Activated CD4-positive, alpha-beta T cell treated with anti-CD3 and anti-CD28 coated beads, Interleukin-2, amount 50 U/mL, for 4 hours (primary cell): ENCODE results near the gene WNT7B.

ENCODE experiments used
- DNase-seq, 2 experiments: peaks; one replicate each; pipeline ENCODE4 v3.0.0-alpha.2; 2020

Gene WNT7B

GRCh38 chr22:45994491-45995404, 17.8 kb upstream of the WNT7B start:
- peak; percentile 70 to 78 for DNase-seq

DNA sequence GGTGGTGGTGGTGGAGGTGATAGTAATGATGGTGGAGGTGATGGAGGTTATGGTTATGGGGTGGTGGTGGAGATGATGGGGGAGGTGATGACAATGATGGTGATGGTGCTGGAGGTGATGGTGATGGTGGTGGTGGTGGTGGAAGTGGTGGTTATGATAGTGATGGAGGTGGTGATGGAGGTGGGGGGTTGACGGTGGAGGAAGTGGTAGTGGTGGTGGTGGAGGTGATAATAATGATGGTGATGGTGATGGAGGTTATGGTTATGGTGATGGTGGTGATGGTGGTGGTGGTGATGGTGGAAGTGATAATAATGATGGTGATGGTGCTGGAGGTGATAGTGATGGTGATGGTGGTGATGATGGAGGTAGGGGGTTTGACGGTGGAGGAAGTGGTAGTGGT, 16.9 kb upstream of the WNT7B start:
- no peak for DNase-seq

- no peak for DNase-seq
Observed at GRCh38 chr22:45993143-45993692, 16.3 kb upstream of the WNT7B start.

DNA sequence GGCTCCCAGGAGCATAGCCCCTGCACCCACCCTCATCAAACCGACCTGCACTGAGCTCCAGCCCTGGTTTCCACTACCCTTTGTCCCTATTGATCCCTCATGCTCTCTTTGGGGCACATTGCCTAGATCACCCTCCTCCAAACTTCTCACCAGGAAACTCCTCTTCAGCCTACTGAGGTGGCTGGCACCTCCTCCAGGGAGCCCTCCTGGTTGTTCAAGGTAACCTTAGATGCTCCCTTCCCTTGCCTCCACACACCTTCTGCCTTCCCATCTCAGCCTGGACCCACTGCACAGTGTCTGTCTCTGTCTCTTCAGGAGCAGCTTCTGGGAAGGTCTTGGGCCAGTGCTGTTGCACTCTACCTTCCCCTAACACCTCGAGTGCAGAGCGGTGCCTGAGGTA, 15.8 kb upstream of the WNT7B start:
- no peak for DNase-seq

- no peak for DNase-seq
Observed at GRCh38 chr22:45991098-45991497, 14.1 kb upstream of the WNT7B start.

GRCh38 chr22:45987136-45987861, 10.3 kb upstream of the WNT7B start:
- DNase-seq = no peak

DNA sequence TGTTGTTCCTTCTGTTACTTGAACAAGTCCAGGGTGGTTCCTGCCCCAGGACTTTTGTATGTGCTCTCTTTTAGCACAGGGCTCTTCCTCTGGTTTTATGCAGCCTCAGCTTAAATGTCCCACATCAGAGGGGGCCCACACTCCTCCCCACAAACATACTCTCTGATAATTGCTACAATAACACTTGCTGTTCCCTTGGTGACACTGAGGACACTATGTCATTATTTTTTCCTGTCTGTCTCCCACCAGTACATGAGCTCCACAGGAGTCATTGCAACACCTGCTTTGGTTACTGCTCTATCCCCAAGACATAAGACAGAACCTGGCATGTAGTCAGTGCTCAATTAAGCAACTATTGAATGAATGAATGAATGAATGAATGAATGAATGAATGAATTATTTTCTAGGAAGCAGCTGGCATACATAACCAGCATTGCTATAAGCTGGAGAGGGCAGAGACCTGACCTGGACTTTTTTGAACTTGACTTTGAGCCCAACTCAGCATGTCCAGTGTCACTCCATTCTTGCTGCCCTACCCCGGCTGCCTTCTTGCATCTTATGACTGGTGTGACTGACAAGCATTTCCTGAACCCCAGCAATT, 7.5 kb upstream of the WNT7B start:
- no peak for DNase-seq

DNA sequence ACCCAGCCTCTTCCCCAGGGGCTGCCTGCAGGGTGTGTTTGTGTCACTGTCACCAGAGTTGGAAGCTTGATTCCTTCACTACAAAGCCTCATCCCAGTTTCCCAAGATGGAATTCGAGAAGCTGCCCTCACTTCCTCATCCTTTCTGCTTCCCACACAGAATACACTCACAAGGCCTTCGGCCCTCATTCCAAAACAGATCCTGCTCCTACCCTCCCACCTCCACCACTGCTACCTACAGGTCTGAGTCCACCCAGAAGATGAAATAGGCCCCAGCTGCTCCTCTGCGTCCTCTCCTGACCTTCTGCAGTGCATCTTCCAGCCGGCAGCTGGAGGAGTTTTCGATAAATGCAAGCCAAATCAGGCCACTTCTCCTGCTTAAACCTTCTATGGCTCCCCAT, 6.8 kb upstream of the WNT7B start:
- DNase-seq = no peak

DNA sequence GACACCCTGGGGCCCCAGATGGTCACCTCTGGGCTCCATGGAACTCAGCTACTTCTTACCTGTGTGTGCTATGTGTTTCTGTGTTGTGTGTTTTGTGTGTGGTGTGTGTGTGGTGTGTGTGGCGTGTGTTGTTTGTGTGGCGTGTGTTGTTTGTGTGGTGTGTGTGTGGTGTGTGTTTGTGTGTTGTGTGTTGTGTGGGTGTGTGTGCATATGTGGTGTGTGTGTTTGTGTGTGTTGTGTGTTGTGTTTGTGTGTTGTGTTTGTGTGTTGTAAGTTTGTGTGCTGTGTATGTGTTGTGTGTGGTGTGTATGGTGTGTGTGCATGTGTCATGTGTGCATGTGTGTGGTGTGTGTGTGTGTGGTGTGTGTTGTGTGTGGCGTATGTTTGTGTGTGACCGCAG, 3.8 kb upstream of the WNT7B start:
- DNase-seq = no peak

DNA sequence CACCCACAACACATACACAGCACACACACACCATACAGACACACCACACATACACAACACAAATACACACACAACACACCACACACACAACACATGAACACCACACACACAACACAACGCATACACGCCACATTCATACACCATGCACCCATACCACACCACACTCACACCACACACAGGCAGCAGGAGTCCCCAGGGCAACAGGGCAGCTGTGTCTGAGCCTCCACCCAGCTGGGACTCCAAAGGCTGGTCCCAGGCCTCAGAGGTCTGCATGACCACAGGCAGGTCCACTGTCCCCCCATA, 3.3 kb upstream of the WNT7B start:
- no peak for DNase-seq

GRCh38 chr22:45978275-45978713, 1.3 kb upstream of the WNT7B start:
- DNase-seq = no peak

DNA sequence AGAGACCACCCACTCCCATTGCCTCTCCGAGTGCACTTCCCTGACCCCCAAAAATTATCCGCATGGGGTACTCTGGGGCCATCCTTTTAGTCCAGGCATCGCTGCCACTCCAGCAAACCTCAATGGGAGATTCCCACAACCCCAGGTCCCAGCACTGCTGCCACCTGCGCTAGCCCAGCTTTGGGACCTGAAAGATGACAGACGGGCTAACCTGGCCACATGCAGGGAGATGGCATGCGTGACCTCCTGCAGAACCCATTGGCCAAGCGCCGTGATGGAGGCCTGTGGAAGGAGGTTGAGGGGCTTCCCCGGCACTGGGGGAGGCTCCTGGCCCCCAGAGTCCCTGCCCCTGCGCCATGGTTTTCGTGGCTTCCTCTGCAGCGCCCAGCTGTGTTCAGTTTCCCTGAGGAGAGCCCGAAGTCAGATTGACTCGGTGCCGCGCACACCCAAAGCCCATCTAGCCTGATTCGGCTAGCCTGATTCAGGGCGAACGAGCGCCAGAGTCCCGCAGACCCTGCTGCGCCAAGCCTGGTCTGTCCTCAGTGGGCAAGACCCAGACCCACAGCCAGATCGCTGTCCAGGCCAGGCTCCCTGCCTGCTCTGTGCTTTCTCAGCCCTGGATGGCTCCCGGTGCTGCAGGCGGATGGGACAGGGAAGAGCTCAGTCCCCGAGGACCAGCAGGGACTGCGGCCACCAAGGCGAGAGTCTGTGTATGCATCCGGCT, 751 bp upstream of the WNT7B start:
- DNase-seq = no peak

DNA sequence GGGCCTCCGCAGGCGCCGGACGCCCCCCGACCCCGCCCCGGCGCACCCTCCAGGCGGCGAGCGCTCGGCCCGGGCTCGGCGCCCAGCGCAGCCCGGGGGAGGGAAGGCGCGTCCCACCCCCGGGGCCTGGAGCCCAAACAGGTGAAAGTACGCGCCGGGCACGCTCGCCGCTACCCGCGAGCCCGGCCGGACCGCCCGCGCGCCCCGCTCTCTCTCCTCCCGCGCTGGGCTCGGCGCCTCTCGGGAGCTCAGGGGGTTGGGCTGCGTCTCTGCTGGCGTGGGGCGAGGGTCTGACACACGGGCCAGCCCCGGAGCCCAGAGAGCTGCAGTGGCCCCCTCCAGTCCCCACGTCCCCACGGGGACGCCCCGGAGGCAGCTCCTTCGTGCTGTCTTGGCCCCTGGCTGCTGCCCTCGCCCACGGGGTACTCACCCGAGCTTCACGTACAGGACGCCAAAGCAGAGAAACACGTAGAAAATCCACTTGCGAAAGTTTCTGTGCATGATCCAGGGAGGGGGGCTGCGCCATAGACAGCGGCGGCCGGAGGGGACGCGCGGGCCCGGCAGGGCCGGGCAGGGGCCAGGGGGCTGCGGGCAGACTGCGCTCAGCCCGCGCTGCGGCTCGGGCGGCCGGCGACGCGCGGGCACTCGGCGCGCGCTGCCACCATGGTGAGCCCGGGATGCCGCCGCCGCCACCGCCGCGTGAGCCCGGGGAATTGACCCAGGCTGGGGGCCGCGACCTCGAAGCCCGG, 534 bp downstream of the WNT7B start:
- no peak for DNase-seq

DNA sequence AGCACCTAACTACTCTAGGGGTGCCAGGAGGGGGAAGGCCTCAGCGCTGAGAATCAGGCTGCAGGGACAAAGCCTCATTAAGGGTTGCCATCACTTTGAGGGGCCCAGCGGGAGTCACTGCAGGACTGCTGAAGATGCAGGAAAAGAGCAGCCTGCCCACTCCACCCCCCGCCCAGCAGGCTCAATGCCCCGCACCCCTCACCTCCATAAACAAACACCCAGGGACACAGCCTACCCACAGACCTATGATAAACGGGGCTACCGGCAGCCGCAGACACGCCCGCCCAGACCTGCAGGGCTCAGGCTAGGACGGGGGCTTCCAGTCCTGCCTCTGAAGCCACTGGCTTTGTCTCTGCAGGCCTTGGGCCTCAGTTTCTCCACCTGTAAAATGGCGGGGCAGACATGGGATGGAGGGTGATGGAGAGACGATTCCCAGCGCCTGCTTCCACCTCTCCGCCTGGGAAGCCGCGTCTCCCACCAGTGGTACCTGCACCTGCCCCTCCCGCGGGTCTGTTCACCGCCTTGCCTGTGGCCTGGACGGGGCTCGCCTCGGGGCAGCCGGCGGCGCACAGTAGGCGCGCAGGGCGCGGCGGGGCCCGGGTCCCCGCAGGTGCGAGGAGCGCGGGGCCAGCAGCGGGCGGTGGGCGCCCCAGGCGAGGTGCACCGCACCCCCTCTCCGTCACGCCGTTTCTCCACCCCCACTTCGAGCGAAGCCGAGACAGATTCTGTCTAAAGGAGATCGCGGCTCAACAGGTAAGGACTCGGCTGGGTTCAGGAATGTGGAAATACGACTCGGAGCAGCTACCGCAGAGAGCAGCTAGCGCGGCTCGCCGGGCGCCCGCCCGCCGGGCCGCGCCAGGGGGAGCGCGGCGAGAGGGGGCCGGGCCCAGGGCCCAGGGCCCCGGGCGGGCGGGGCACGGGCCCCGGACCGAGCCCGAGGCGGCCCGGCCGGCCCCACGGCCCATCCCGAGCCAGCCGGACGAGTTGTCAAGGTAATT, 1.5 kb downstream of the WNT7B start:
- no peak for DNase-seq

- DNase-seq = no peak
Observed at GRCh38 chr22:45974498-45974897, 2.5 kb downstream of the WNT7B start.

DNA sequence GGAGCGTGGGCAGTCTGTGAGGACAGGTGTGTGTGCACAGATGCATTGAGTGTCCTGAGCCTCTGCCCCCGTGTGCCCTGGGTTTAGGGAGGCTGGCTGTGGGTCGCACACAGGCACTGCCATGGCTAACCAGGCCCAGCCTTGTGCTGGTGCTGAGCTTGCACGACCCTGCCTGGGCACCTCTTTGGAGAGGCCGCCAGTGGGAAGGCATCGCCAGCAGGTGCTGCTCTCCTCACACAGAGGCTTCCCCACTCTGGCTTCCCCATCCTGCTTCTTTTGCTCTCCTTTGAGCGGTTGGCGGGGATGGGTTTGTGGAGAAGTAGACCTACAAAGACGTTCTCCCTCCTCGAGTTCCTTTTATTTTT, 4.1 kb downstream of the WNT7B start:
- no peak for DNase-seq

GRCh38 chr22:45972091-45972888, 4.7 kb downstream of the WNT7B start:
- no peak for DNase-seq

- no peak for DNase-seq
Observed at GRCh38 chr22:45971408-45972028, 5.4 kb downstream of the WNT7B start.

DNA sequence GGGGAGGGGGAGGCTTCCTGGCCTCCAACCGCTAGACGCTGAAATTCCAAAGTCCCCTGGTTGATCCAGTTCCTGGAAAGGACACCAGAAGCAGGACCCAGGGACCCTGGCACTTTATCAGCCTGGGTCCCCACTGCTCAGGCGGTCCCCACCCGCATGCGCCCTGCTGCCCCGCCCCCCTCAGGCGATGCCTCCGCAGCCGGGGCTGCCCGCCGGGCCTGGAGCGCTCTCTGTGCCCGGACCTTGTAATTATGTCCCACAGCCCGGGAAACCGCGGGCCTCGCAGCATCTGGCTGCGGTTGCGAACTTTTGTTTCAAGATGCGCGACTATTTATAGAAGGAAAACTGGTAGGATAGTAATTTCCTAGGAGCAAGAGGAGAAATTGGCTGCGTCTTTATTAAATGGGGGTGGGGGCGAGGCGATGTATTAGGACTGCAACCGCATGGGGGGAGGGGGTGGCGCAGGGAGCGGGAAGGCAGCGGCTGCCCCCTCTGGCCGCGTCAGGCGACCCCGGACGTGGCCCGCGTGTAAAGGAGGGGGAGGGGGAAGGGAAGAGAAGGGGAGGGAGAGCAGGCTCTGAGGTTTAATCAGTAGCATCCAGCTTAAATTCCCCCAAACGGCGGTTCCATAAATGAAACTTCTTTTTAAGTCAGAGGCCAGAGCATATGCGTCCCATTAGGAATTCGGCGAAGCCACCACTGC, 6.1 kb downstream of the WNT7B start:
- no peak for DNase-seq
